Measurements from ENCODE around the gene MYO1G. TPM values are rescaled to one million over a fixed set of nuclear protein-coding genes. Genes with fewer than 3 reads are reported as not detected.

MYO1G gene
- total RNA-seq, 1 experiment from 2014 or later, result 0.17 TPM

DNA sequence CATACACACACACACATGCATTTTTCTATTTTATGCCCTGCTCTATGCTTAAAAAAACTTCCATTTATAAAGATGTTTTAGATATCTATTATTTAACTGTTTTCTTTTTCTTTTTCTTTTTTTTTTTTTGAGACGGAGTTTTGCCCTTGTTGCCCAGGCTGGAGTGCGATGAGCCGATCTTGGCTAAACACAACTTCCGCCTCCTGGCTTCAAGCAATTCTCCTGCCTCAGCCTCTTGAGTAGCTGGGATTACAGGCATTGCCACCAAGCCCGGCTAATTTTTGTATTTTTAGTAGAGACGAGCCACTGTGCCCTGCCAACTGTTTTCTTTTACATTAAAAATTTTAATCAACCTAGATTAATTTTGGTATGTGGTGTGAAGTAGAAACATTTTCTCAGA lies 47.9 kb downstream of the MYO1G start:
- POLR2A ChIA-PET (ENCODE audit: low non-redundant PET), result no interaction called here
- no peak for DNase-seq (ENCODE audit: low spot score)
- intact Hi-C loops (cut with micrococcal nuclease; ENCODE audit: unreplicated experiment), result no loop called here
- Histone ChIP-seq H3K4me1 (ENCODE audit: insufficient read depth, low read length, poor library complexity, severe bottlenecking) (no peaks in the 10 kb centered on the region), H3K27me3 (replicated peaks; ENCODE audit: insufficient read depth, low read depth, low read length, poor library complexity) (no peaks in the 10 kb centered on the region), H3K9me3 (ENCODE audit: low read depth, low read length, poor library complexity, severe bottlenecking) (no peaks in the 10 kb centered on the region), H3K27ac (ENCODE audit: low read depth, low read length, poor library complexity, severe bottlenecking) (no peak overlapping the region), H3K36me3 (ENCODE audit: insufficient read depth, low read length, poor library complexity, severe bottlenecking) (no peaks in the 10 kb centered on the region), H3K4me3 (ENCODE audit: low read depth, low read length, poor library complexity, severe bottlenecking) (no peak overlapping the region)
- CTCF ChIA-PET, result no interaction called here
- TF ChIP-seq CTCF (conservative IDR thresholded peaks at IDR 0.05; ENCODE audit: low read depth, low read length) (no peak), EZH2 (IDR thresholded peaks at IDR 0.05; ENCODE audit: borderline replicate concordance, low read depth, low read length, poor library complexity, severe bottlenecking) (no peak)
- no TSS peak for BruUV-seq (replicated peaks)

- no peak for DNase-seq (ENCODE audit: low spot score)
- CTCF ChIA-PET, result no interaction called here
- H3K27me3 ChIP-seq (replicated peaks; ENCODE audit: insufficient read depth, low read depth, low read length, poor library complexity), result no peaks in the 10 kb centered on the region
- POLR2A ChIA-PET (ENCODE audit: low non-redundant PET), result no interaction called here
- H3K27ac ChIP-seq (ENCODE audit: low read depth, low read length, poor library complexity, severe bottlenecking), result no peak overlapping the region
- intact Hi-C loops (cut with micrococcal nuclease; ENCODE audit: unreplicated experiment), result loop anchor here (1.0 to 2.0 kb wide), 3 partner anchors 65 to 334 kb away; no protein-coding TSS in a partner anchor
- H3K36me3 ChIP-seq (ENCODE audit: insufficient read depth, low read length, poor library complexity, severe bottlenecking), result no peaks in the 10 kb centered on the region
- H3K9me3 ChIP-seq (ENCODE audit: low read depth, low read length, poor library complexity, severe bottlenecking), result no peaks in the 10 kb centered on the region
- no TSS peak for BruUV-seq (replicated peaks)
- no peak for TF ChIP-seq EZH2 (IDR thresholded peaks at IDR 0.05; ENCODE audit: borderline replicate concordance, low read depth, low read length, poor library complexity, severe bottlenecking)
- H3K4me1 ChIP-seq (ENCODE audit: insufficient read depth, low read length, poor library complexity, severe bottlenecking), result no peaks in the 10 kb centered on the region
- H3K4me3 ChIP-seq (ENCODE audit: low read depth, low read length, poor library complexity, severe bottlenecking), result no peak overlapping the region
Observed at GRCh38 chr7:44922351-44922694, 56.5 kb downstream of the MYO1G start.

DNA sequence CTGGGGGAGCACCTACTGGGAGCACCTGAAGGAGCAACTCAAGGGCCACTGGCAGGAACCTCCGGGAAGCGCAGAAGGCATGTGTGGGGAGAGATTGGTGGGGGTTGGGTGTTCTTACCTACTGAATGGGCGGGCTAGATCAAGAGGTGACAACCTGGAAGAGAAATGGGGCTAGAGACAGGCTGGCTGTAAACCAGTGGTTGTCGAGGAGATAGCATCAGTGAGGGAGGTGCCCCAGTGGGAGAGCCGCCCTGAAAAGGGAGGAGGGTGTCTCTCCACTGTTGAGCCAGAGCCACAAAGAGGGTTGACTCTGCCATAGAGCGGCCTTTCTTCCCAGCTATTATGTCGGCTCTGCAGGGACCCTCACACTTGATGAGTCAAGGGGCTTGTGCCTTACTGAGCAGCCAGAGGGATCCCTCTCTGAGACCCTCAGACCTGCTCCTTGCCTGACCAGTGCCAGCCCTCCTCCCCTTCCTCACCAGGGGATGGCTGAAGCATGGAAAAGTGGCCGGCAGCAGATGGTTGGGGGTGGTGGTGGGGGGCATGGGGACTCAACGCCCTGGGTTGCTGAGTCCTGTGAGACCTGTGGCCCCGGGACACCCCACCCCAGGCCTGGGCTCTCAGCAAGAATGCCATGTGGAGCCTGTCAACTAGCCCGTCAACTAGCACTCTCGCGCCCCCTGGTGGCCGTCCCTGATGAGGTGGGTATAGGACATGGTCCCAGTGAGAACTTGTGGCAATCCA lies 57.0 kb downstream of the MYO1G start:
- Histone ChIP-seq H3K9me3 (ENCODE audit: low read depth, low read length, poor library complexity, severe bottlenecking) (no peaks in the 10 kb centered on the region), H3K4me1 (ENCODE audit: insufficient read depth, low read length, poor library complexity, severe bottlenecking) (no peaks in the 10 kb centered on the region), H3K36me3 (ENCODE audit: insufficient read depth, low read length, poor library complexity, severe bottlenecking) (no peaks in the 10 kb centered on the region), H3K27ac (ENCODE audit: low read depth, low read length, poor library complexity, severe bottlenecking) (no peak overlapping the region), H3K4me3 (ENCODE audit: low read depth, low read length, poor library complexity, severe bottlenecking) (no peak overlapping the region), H3K27me3 (replicated peaks; ENCODE audit: insufficient read depth, low read depth, low read length, poor library complexity) (no peaks in the 10 kb centered on the region)
- DNase-seq (ENCODE audit: low spot score), result peak; percentile 83
- ChIA-PET POLR2A (ENCODE audit: low non-redundant PET) (no interaction called here), CTCF (no interaction called here)
- no TSS peak for BruUV-seq (replicated peaks)
- TF ChIP-seq EZH2 (IDR thresholded peaks at IDR 0.05; ENCODE audit: borderline replicate concordance, low read depth, low read length, poor library complexity, severe bottlenecking) (no peak), CTCF (conservative IDR thresholded peaks at IDR 0.05; ENCODE audit: low read depth, low read length) (peak; percentile 90)
- intact Hi-C loops (cut with micrococcal nuclease; ENCODE audit: unreplicated experiment), result loop anchor here (1.0 to 2.0 kb wide), 3 partner anchors 64 to 333 kb away; no protein-coding TSS in a partner anchor

DNA sequence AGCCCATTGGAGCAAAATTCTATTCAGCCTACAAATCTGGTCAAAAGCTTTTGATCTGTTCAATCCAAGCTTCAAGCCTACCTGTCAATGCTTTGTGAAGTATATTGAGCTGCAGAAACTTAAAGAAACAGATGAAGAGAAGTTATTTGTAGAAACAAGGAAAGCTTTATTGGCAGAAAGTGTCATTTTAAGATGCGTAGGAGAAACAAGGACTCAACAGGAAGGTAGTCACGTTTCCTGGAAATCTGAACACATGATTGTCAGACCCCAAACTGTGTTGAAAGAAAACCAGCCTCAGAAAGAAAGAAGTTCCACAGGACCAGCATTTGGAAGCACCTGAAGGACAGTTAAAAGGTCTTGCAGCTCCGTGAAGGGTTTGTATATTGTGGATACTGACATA lies 58.7 kb downstream of the MYO1G start:
- no peak for DNase-seq (ENCODE audit: low spot score)
- H3K27me3 ChIP-seq (replicated peaks; ENCODE audit: insufficient read depth, low read depth, low read length, poor library complexity), result no peaks in the 10 kb centered on the region
- ChIA-PET CTCF (interaction anchor here (1.3 kb wide), 1 partner anchor 63 kb away, joined by 3 read pairs; no protein-coding TSS in a partner anchor), POLR2A (ENCODE audit: low non-redundant PET) (no interaction called here)
- intact Hi-C loops (cut with micrococcal nuclease; ENCODE audit: unreplicated experiment), result no loop called here
- BruUV-seq (replicated peaks), result no TSS peak
- no peak overlapping the region for H3K4me3 ChIP-seq (ENCODE audit: low read depth, low read length, poor library complexity, severe bottlenecking)
- no peak overlapping the region for H3K27ac ChIP-seq (ENCODE audit: low read depth, low read length, poor library complexity, severe bottlenecking)
- TF ChIP-seq CTCF (conservative IDR thresholded peaks at IDR 0.05; ENCODE audit: low read depth, low read length), result no peak
- TF ChIP-seq EZH2 (IDR thresholded peaks at IDR 0.05; ENCODE audit: borderline replicate concordance, low read depth, low read length, poor library complexity, severe bottlenecking), result no peak
- no peaks in the 10 kb centered on the region for H3K36me3 ChIP-seq (ENCODE audit: insufficient read depth, low read length, poor library complexity, severe bottlenecking)
- no peaks in the 10 kb centered on the region for H3K9me3 ChIP-seq (ENCODE audit: low read depth, low read length, poor library complexity, severe bottlenecking)
- H3K4me1 ChIP-seq (ENCODE audit: insufficient read depth, low read length, poor library complexity, severe bottlenecking), result no peaks in the 10 kb centered on the region
